SK-N-SH treated with all-trans-retinoic acid at 6 μM for 48 hours (cell line): ENCODE data around the gene GABBR1.
"Not testable (repeated sequence)": the region's sequence is repeated elsewhere in the genome, so short reads cannot be mapped to it uniquely, and the experiment has no call there.

Experiments
- BACH2 ChIP-seq: fragments of 250-450 bp; sonication (Bioruptor Pico); IDR thresholded peaks from 2 replicates; pipeline ENCODE4 v1.9.0; 2021; ENCODE audit warnings: mild to moderate bottlenecking, borderline replicate concordance
- ESRRG ChIP-seq: fragments of 250-450 bp; sonication (Bioruptor Pico); IDR thresholded peaks from 2 replicates; pipeline ENCODE4 v1.6.1; 2021; ENCODE audit warnings: mild to moderate bottlenecking
- ISL1 ChIP-seq: fragments of 250-450 bp; sonication (Bioruptor Pico); IDR thresholded peaks from 2 replicates; pipeline ENCODE4 v2.1.2; 2022; ENCODE audit warnings: mild to moderate bottlenecking, moderate library complexity
- PATZ1 ChIP-seq: fragments of 250-450 bp; sonication (Bioruptor Pico); IDR thresholded peaks from 2 replicates; pipeline ENCODE4 v1.8.0; 2020; ENCODE audit warnings: mild to moderate bottlenecking, moderate library complexity, borderline replicate concordance
- RARB ChIP-seq: fragments of 250-450 bp; sonication (Bioruptor Pico); IDR thresholded peaks from 2 replicates; pipeline ENCODE4 v1.8.0; 2021; ENCODE audit warnings: mild to moderate bottlenecking, moderate library complexity
- TCF4 ChIP-seq: fragments of 250-450 bp; sonication (Bioruptor Pico); IDR thresholded peaks from 2 replicates; pipeline ENCODE4 v1.8.0; 2021; ENCODE audit warnings: mild to moderate bottlenecking, moderate library complexity, borderline replicate concordance
- TOX ChIP-seq: fragments of 250-450 bp; sonication (Bioruptor Pico); IDR thresholded peaks from 2 replicates; pipeline ENCODE4 v1.8.0; 2021; ENCODE audit warnings: mild to moderate bottlenecking, moderate library complexity, borderline replicate concordance
- TSHZ2 ChIP-seq: fragments of 250-450 bp; sonication (Bioruptor Pico); IDR thresholded peaks from 2 replicates; pipeline ENCODE4 v1.5.0; 2020; ENCODE audit warnings: mild to moderate bottlenecking, moderate library complexity
- ZC3H10 ChIP-seq: fragments of 250-450 bp; sonication (Bioruptor Pico); IDR thresholded peaks from 2 replicates; pipeline ENCODE4 v1.5.1; 2021; ENCODE audit warnings: mild to moderate bottlenecking, moderate library complexity
- ZNF565 ChIP-seq: fragments of 450-650 bp; formaldehyde crosslinking; conservative IDR thresholded peaks from 2 replicates; pipeline ENCODE4 v1.5.0; 2020; ENCODE audit warnings: low read depth, mild to moderate bottlenecking, moderate library complexity
- ZNF8 ChIP-seq: fragments of 450-650 bp; formaldehyde crosslinking; IDR thresholded peaks from 2 replicates; pipeline ENCODE4 v1.5.0; 2020; ENCODE audit warnings: mild to moderate bottlenecking, moderate library complexity

GRCh38 chr6:29661502-29662141 lies 28.6 kb upstream of the GABBR1 start:
- not testable (repeated sequence) for TF ChIP-seq PATZ1 (CRISPR knock-in tag); ZNF8 (CRISPR knock-in tag); TCF4 (CRISPR knock-in tag); RARB (CRISPR knock-in tag); TSHZ2 (CRISPR knock-in tag); TOX (CRISPR knock-in tag); ISL1; ESRRG (CRISPR knock-in tag); ZC3H10 (CRISPR knock-in tag); ZNF565 (CRISPR knock-in tag); BACH2 (CRISPR knock-in tag)
